Caco-2 (cell line): ENCODE data around the gene MRPL51. TPM values are rescaled to one million over a fixed set of nuclear protein-coding genes. Genes with fewer than 3 reads are reported as not detected.
"Not testable (repeated sequence)": the region's sequence is repeated elsewhere in the genome, so short reads cannot be mapped to it uniquely, and the experiment has no call there.

ENCODE experiments used
- BruUV-seq: library from RNA; stranded (reverse); fragments of 400-500 nt; replicated peaks from 2 replicates; lab custom pipeline; 2021; lab: Mats Ljungman, UMichigan
- CTCF ChIA-PET: fragments of 300-600 bp; sonication (Branson Sonifier 250); formaldehyde crosslinking; loops from one replicate; lab custom pipeline; 2022; ENCODE audit warnings: antibody characterized with exemption; lab: Charles Lee
- POLR2A ChIA-PET: fragments of 300-600 bp; sonication (Branson Sonifier 250); formaldehyde crosslinking; loops from one replicate; lab custom pipeline; 2022; ENCODE audit warnings: antibody characterized with exemption; lab: Charles Lee
- DNase-seq, 2 experiments: peaks; one replicate each; pipeline versions ENCODE4 v3.0.0 to v3.0.0-alpha.2; 2020 to 2022
- H3K27me3 ChIP-seq: replicated peaks from 2 replicates; pipeline ENCODE4 v1.6.0; 2011; ENCODE audit warnings: low read length; ENCODE audit not compliant: control insufficient read depth, insufficient read depth
- H3K36me3 ChIP-seq: 2 replicates; pipeline ENCODE4 v1.5.1; 2011; ENCODE audit warnings: low read length; ENCODE audit not compliant: control insufficient read depth, insufficient read depth
- H3K4me1 ChIP-seq: fragments of 250-450 bp; sonication (Bioruptor Pico); 2 replicates; pipeline ENCODE4 v1.5.1; 2020; ENCODE audit warnings: mild to moderate bottlenecking
- H3K4me3 ChIP-seq: 2 replicates; pipeline ENCODE4 v1.5.1; 2011; ENCODE audit warnings: low read depth, mild to moderate bottlenecking, control low read depth, low read length
- H3K9me3 ChIP-seq: fragments of 250-450 bp; sonication (Bioruptor Pico); 2 replicates; pipeline ENCODE4 v1.5.1; 2020; ENCODE audit warnings: mild to moderate bottlenecking, moderate library complexity
- H3K27ac Mint-ChIP-seq: one replicate; pipeline ENCODE4 v1.8.0; 2022; ENCODE audit warnings: mixed read lengths; ENCODE audit not compliant: unreplicated experiment
- H3K27me3 Mint-ChIP-seq: one replicate; pipeline ENCODE4 v1.8.0; 2022; ENCODE audit warnings: mixed read lengths; ENCODE audit not compliant: insufficient read depth, unreplicated experiment
- H3K36me3 Mint-ChIP-seq: one replicate; pipeline ENCODE4 v1.8.0; 2022; ENCODE audit warnings: mild to moderate bottlenecking, mixed read lengths; ENCODE audit not compliant: insufficient read depth, unreplicated experiment
- H3K4me1 Mint-ChIP-seq: one replicate; pipeline ENCODE4 v1.8.0; 2022; ENCODE audit warnings: low read depth, mixed read lengths; ENCODE audit not compliant: unreplicated experiment
- H3K4me3 Mint-ChIP-seq: one replicate; pipeline ENCODE4 v1.8.0; 2022; ENCODE audit warnings: mild to moderate bottlenecking, moderate library complexity, mixed read lengths; ENCODE audit not compliant: unreplicated experiment
- H3K9me3 Mint-ChIP-seq: one replicate; pipeline ENCODE4 v1.8.0; 2022; ENCODE audit warnings: mixed read lengths; ENCODE audit not compliant: unreplicated experiment
- CTCF ChIP-seq, 2 experiments: fragments of 200-600 bp in 1 of 2; IDR thresholded peaks; 1 replicate in 1 of 2; 2 replicates in 1 of 2; pipeline versions ENCODE4 v1.5.1 to v1.8.0; 2011 to 2022; ENCODE audit warnings: antibody characterized with exemption in 1 of 2, control low read depth in 1 of 2, inconsistent platforms in 1 of 2, low read depth in 1 of 2, low read length in 1 of 2, mild to moderate bottlenecking in 1 of 2, moderate library complexity in 1 of 2; ENCODE audit not compliant: insufficient read depth in 1 of 2, severe bottlenecking in 1 of 2, unreplicated experiment in 1 of 2
- intact Hi-C: fragments of 100-400 bp; cut with micrococcal nuclease; formaldehyde crosslinking; loops from one replicate; pipeline ENCODE4 v1.10.0; 2022; ENCODE audit not compliant: unreplicated experiment
- total RNA-seq: library from RNA; stranded (reverse); gene quantifications from 2 replicates; pipeline ENCODE4 v1.2.3, GENCODE V29; 2022

Gene MRPL51
- total RNA-seq, 1 experiment from 2014 or later, result 456 TPM

DNA sequence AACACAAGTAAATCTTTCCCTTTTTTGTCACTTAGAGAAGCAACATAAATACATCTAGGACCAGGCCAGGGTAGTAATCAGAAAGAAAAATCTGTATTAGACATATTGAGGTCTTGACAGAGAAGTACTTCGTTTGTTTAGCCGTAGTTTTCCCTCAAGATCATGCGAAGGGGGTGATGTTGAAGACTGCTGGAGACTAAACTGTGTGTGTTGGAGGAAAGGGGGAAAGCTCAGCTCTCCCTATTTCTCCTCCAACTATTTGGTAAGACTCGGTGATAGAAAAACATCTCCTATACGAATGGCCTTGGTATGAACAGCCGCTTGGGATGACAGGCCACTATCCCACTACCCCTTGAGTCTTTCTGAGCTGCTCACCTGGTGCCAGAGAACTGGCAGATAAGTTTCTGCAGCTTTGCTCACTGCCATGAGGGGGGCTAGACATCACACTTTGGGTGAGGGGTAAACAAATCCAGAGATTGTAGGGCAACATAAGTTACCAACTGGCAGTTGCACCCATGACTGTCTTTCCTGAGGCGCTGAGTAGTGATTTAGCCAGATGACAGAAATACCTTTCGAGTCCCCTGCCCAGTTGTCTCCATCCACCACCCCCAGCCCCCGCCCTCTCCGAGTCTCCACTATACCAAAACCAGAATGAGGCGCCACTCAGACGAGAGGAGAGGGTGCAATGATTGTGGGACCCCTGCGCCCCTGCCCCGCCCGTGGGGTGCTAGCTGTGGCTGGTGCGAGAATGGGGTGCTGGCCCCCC, 23.3 kb downstream of the MRPL51 start:
- H3K4me3 Mint-ChIP-seq, result peak overlapping the region; percentile 78
- H3K36me3 ChIP-seq, result 0 out of 2 replicates have a peak, but pooled peaks cover 1% of the 10 kb centered on the region
- H3K4me1 Mint-ChIP-seq, result peaks cover 4% of the 10 kb centered on the region
- intact Hi-C loops, result loop anchor here (1.0 kb wide), 3 partner anchors 17 to 65 kb away; partner anchors contain the start of genes GAPDH, MRPL51 and TAPBPL
- DNase-seq, result peak in 1 of 2 experiments; percentile 38
- peak overlapping the region; percentile 64 for H3K27ac Mint-ChIP-seq
- no peaks in the 10 kb centered on the region for H3K27me3 ChIP-seq
- TSS peak; percentile 47 for BruUV-seq
- CTCF ChIA-PET, result interaction anchor here (0.6 to 2.2 kb wide), 9 partner anchors 9 to 147 kb away, joined by 4 to 19 read pairs (median 6); partner anchors contain the start of gene TAPBPL
- no peaks in the 10 kb centered on the region for H3K4me1 ChIP-seq
- POLR2A ChIA-PET, result interaction anchor here (0.6 to 3.2 kb wide), 14 partner anchors 10 to 220 kb away, joined by 3 to 57 read pairs (median 10); partner anchors contain the start of genes GAPDH, LTBR, MRPL51 and TAPBPL
- no peaks in the 10 kb centered on the region for H3K27me3 Mint-ChIP-seq
- peak overlapping the region; percentile 86 for H3K4me3 ChIP-seq
- H3K9me3 ChIP-seq, result no peaks in the 10 kb centered on the region
- no peak for TF ChIP-seq CTCF (IDR thresholded peaks at IDR 0.05; ENCODE audit: insufficient read depth in 1 of 2, low read depth in 1 of 2, low read length in 1 of 2, severe bottlenecking in 1 of 2, unreplicated experiment in 1 of 2)
- no peaks in the 10 kb centered on the region for H3K9me3 Mint-ChIP-seq
- H3K36me3 Mint-ChIP-seq, result peaks cover 8% of the 10 kb centered on the region

GRCh38 chr12:6469092-6469491, 24.0 kb downstream of the MRPL51 start:
- Histone ChIP-seq H3K27me3 (no peaks in the 10 kb centered on the region), H3K36me3 (0 out of 2 replicates have a peak, but pooled peaks cover 1% of the 10 kb centered on the region), H3K4me1 (no peaks in the 10 kb centered on the region), H3K4me3 (no peak overlapping the region), H3K9me3 (no peaks in the 10 kb centered on the region)
- POLR2A ChIA-PET, result interaction anchor here (2.5 to 3.2 kb wide), 2 partner anchors 18 to 24 kb away, joined by 16 to 52 read pairs; partner anchors contain the start of genes MRPL51 and TAPBPL
- no TSS peak for BruUV-seq
- H3K4me3 Mint-ChIP-seq, result peak overlapping the region; percentile 78
- H3K27me3 Mint-ChIP-seq, result no peaks in the 10 kb centered on the region
- intact Hi-C loops, result no loop called here
- DNase-seq, result peak in 1 of 2 experiments; percentile 17
- H3K9me3 Mint-ChIP-seq, result no peaks in the 10 kb centered on the region
- peaks cover 8% of the 10 kb centered on the region for H3K36me3 Mint-ChIP-seq
- CTCF ChIA-PET, result no interaction called here
- no peak for TF ChIP-seq CTCF (IDR thresholded peaks at IDR 0.05; ENCODE audit: insufficient read depth in 1 of 2, low read depth in 1 of 2, low read length in 1 of 2, severe bottlenecking in 1 of 2, unreplicated experiment in 1 of 2)
- no peak overlapping the region for H3K27ac Mint-ChIP-seq
- H3K4me1 Mint-ChIP-seq, result no peaks in the 10 kb centered on the region

- Mint-ChIP-seq H3K9me3 (no peaks in the 10 kb centered on the region), H3K4me1 (no peaks in the 10 kb centered on the region), H3K27me3 (no peaks in the 10 kb centered on the region), H3K36me3 (peaks cover 8% of the 10 kb centered on the region), H3K4me3 (no peak overlapping the region), H3K27ac (no peak overlapping the region)
- H3K27me3 ChIP-seq, result no peaks in the 10 kb centered on the region
- CTCF ChIA-PET, result interaction anchor here (0.6 kb wide), 1 partner anchor 25 kb away, joined by 4 read pairs; no protein-coding TSS in a partner anchor
- intact Hi-C loops, result no loop called here
- 0 out of 2 replicates have a peak, but pooled peaks cover 1% of the 10 kb centered on the region for H3K36me3 ChIP-seq
- no TSS peak for BruUV-seq
- DNase-seq, result no peak
- no peak for TF ChIP-seq CTCF (IDR thresholded peaks at IDR 0.05; ENCODE audit: insufficient read depth in 1 of 2, low read depth in 1 of 2, low read length in 1 of 2, severe bottlenecking in 1 of 2, unreplicated experiment in 1 of 2)
- POLR2A ChIA-PET, result no interaction called here
- H3K4me3 ChIP-seq, result no peak overlapping the region
- no peaks in the 10 kb centered on the region for H3K9me3 ChIP-seq
- H3K4me1 ChIP-seq, result no peaks in the 10 kb centered on the region
Observed at GRCh38 chr12:6468283-6468575, 24.8 kb downstream of the MRPL51 start.

- POLR2A ChIA-PET, intact Hi-C loops, H3K4me1 ChIP-seq, H3K9me3 ChIP-seq, H3K4me3 Mint-ChIP-seq, H3K4me1 Mint-ChIP-seq, H3K27me3 ChIP-seq, BruUV-seq, H3K36me3 ChIP-seq, H3K4me3 ChIP-seq, H3K27ac Mint-ChIP-seq, H3K36me3 Mint-ChIP-seq, H3K27me3 Mint-ChIP-seq, H3K9me3 Mint-ChIP-seq: not testable (repeated sequence)
- peak in 1 of 2 experiments; percentile 32 for DNase-seq
- CTCF ChIA-PET, result interaction anchor here (0.6 kb wide), 1 partner anchor 25 kb away, joined by 4 read pairs; no protein-coding TSS in a partner anchor
Observed at GRCh38 chr12:6467571-6468282, 25.3 kb downstream of the MRPL51 start.
